Daoy (cell line): ENCODE measurements around the gene D2HGDH. TPM values are rescaled to one million over a fixed set of nuclear protein-coding genes. Genes with fewer than 3 reads are reported as not detected.
"Not testable (repeated sequence)": the region's sequence is repeated elsewhere in the genome, so short reads cannot be mapped to it uniquely, and the experiment has no call there.

Experiments
- DNase-seq: peaks from one replicate; pipeline ENCODE4 v3.0.0-alpha.2; 2015; ENCODE audit warnings: low read depth
- total RNA-seq: library from RNA; depleted of rRNA; stranded (reverse); fragments of >200 nt; shearing (Covaris generic); gene quantifications from 2 replicates; pipeline ENCODE4 v1.2.3, GENCODE V29; 2014

D2HGDH gene
- total RNA-seq, 1 experiment from 2014 or later = 3.2 TPM

GRCh38 chr2:241768850-241769249 lies 34.4 kb downstream of the D2HGDH start:
- no peak for DNase-seq

- DNase-seq = no peak
Measured at GRCh38 chr2:241769819-241770184, 35.4 kb downstream of the D2HGDH start.

- DNase-seq = no peak
Measured at GRCh38 chr2:241770185-241770935, 35.9 kb downstream of the D2HGDH start.

- no peak for DNase-seq
Measured at GRCh38 chr2:241770936-241771285, 36.5 kb downstream of the D2HGDH start.

GRCh38 chr2:241771286-241772062 lies 37.0 kb downstream of the D2HGDH start:
- DNase-seq = no peak

- no peak for DNase-seq
Measured at GRCh38 chr2:241772063-241772499, 37.7 kb downstream of the D2HGDH start.

- DNase-seq = no peak
Measured at GRCh38 chr2:241773511-241774418, 39.3 kb downstream of the D2HGDH start.

GRCh38 chr2:241774419-241775222 lies 40.2 kb downstream of the D2HGDH start:
- DNase-seq = peak; percentile 85

GRCh38 chr2:241775223-241776177 lies 41.1 kb downstream of the D2HGDH start:
- no peak for DNase-seq

GRCh38 chr2:241776336-241777169 lies 42.1 kb downstream of the D2HGDH start, which contains the start of gene GAL3ST2:
TSS of gene GAL3ST2 (plus strand) at chr2:241776822. CDS start at chr2:241776956, 134 bp downstream.
- no peak for DNase-seq

- no peak for DNase-seq
Measured at GRCh38 chr2:241777170-241777685, 42.8 kb downstream of the D2HGDH start.

GRCh38 chr2:241777686-241778627 lies 43.5 kb downstream of the D2HGDH start:
- DNase-seq = no peak

- DNase-seq = no peak
Measured at GRCh38 chr2:241780939-241781569, 46.6 kb downstream of the D2HGDH start.

- not testable (repeated sequence) for DNase-seq
Measured at GRCh38 chr2:241782053-241782452, 47.6 kb downstream of the D2HGDH start.

- DNase-seq = no peak
Measured at GRCh38 chr2:241788135-241788534, 53.7 kb downstream of the D2HGDH start.

GRCh38 chr2:241788572-241788971 lies 54.1 kb downstream of the D2HGDH start:
- DNase-seq = peak; percentile 5

GRCh38 chr2:241791385-241791784 lies 57.0 kb downstream of the D2HGDH start:
- not testable (repeated sequence) for DNase-seq
